Measurements from ENCODE around the gene GMNN. TPM values are rescaled to one million over a fixed set of nuclear protein-coding genes. Genes with fewer than 3 reads are reported as not detected.

The GMNN gene
- total and polyA plus RNA-seq, 11 donors: 4.5 to 19.2 (median 6.8) TPM

DNA sequence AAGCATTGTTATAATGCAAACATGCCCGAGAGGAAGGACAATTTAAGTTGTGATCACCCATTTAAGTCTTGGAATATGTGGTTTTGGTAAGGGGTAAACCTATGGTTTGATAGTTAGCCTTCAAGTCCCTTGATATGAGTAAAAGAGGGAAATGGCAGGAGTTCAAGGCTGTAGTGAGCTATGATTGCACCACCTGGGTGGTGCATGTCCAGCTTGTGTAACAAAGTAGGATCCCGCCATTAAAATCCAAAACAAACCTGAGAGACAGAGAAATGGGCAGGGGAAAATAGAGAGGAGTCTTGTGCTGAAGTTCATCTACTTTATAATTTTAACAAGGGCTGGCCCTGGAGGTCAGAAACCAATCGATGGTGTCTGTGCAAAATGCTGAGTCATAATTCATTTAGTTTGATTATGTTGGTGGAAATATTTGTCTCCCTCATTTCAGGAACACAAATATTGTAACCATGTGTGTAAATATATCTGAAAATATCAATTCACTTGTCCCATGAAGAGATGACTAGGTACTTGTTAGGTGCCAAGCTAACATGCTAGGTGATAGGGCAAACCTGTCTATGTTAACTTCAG is 47.2 kb downstream of the GMNN start:
- WGBS, 4 donors: 93 to 97% (median 95%) methylated on average over 3 of the region's 3 CpGs
- ATAC-seq (no peak), DNase-seq (no peak)
- Histone ChIP-seq H3K4me1 (no peaks in the 10 kb centered on the region), H3K27me3 (no peaks in the 10 kb centered on the region), H3K4me3 (no peak overlapping the region), H3K9me3 (no peaks in the 10 kb centered on the region), H3K27ac (no peak overlapping the region), H3K36me3 (peaks cover 0 to 63% (median 8%) of the 10 kb centered on the region in 9 donors)
- no peak for TF ChIP-seq POLR2A (IDR thresholded peaks at IDR 0.05)
- TF ChIP-seq CTCF (IDR thresholded peaks at IDR 0.05): no peak
- intact Hi-C loops (cut with DNase I): no loop called here

DNA sequence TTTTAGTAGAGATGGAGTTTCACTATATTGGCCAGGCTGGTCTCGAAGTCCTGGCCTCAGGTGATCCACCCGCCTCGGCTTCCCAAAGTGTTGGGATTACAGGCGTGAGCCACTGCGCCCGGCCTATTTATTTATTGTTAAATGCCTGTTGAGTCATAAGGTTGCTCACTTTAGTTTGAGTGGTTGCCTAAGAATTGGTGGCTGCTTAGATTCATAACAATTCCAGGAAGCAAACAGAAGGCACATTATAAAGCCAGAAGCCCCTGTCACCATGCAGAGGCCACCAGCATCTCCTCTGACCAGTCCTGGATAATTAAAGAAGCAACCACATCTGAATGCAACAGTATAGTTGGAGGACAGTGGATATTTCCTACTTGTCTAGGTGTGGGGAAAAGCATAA is 48.0 kb downstream of the GMNN start:
- no peak overlapping the region for H3K27ac ChIP-seq
- ATAC-seq: no peak
- intact Hi-C loops (cut with DNase I): no loop called here
- H3K4me3 ChIP-seq: no peak overlapping the region
- no peak for DNase-seq
- H3K9me3 ChIP-seq: no peaks in the 10 kb centered on the region
- H3K4me1 ChIP-seq: no peaks in the 10 kb centered on the region
- TF ChIP-seq CTCF (IDR thresholded peaks at IDR 0.05) (no peak), POLR2A (IDR thresholded peaks at IDR 0.05) (no peak)
- H3K27me3 ChIP-seq: no peaks in the 10 kb centered on the region
- peaks cover 0 to 70% (median 13%) of the 10 kb centered on the region in 9 donors for H3K36me3 ChIP-seq
- WGBS, 4 donors: 97 to 100% (median 98%) methylated on average over 6 of the region's 6 CpGs

GRCh38 chr6:24823185-24823584 is 48.4 kb downstream of the GMNN start:
- H3K27ac ChIP-seq: no peak overlapping the region
- no peak overlapping the region for H3K4me3 ChIP-seq
- ATAC-seq (no peak), DNase-seq (no peak)
- no peaks in the 10 kb centered on the region for H3K4me1 ChIP-seq
- peaks cover 0 to 73% (median 17%) of the 10 kb centered on the region in 9 donors for H3K36me3 ChIP-seq
- no peak for TF ChIP-seq POLR2A (IDR thresholded peaks at IDR 0.05)
- no peak for TF ChIP-seq CTCF (IDR thresholded peaks at IDR 0.05)
- H3K27me3 ChIP-seq: no peaks in the 10 kb centered on the region
- intact Hi-C loops (cut with DNase I): no loop called here
- H3K9me3 ChIP-seq: no peaks in the 10 kb centered on the region
- 84 to 91% (median 89%) methylated on average over 2 of the region's 2 CpGs for WGBS, 4 donors

DNA sequence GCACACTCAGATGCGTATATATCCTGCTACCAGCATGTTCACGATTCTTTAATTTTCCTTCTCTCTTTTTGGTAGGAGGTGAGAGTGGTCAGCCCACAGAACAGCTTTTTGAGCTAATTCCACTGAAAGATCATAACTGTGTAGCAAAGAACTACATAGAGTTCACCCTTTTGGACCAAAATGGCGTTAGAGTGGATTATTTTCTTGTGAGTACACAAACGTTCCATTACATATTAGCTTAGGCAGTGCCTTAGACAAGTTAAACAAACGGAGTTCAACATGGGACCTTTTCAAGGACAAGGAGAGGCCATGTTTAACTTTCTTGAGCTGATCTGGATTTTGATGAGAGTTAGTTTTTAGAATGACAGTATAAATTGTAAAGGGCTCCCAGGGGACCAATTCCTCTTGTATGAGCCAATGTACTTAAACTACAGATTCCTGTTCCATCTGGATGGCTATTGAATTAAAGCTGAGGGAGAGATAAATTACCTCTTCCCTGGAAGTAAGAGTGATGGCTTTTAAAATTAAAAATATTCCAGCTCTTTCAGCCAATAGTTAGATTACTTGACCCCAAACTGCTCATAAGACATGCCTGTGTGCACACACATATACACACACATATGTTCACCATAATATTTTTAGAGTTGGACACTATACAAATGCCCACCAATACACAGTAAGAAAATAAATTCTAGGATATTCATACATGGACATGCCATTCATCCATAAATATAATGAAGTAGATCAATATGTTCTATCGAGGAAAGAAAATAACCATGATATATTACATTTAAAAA is 49.6 kb downstream of the GMNN start:
- intact Hi-C loops (cut with DNase I): no loop called here
- peaks cover 0 to 77% (median 17%) of the 10 kb centered on the region in 9 donors for H3K36me3 ChIP-seq
- 91 to 93% (median 92%) methylated on average over 6 of the region's 6 CpGs for WGBS, 4 donors
- DNase-seq (no peak), ATAC-seq (no peak)
- no peaks in the 10 kb centered on the region for H3K9me3 ChIP-seq
- no peak overlapping the region for H3K4me3 ChIP-seq
- TF ChIP-seq CTCF (IDR thresholded peaks at IDR 0.05): no peak
- TF ChIP-seq POLR2A (IDR thresholded peaks at IDR 0.05): no peak
- H3K27ac ChIP-seq: no peak overlapping the region
- no peaks in the 10 kb centered on the region for H3K27me3 ChIP-seq
- no peaks in the 10 kb centered on the region for H3K4me1 ChIP-seq
